GM19238 (cell line): Measurements from ENCODE around the gene PLA2G12B.
"Not testable (repeated sequence)": the region's sequence is repeated elsewhere in the genome, so short reads cannot be mapped to it uniquely, and the experiment has no call there.

Experiments
- DNase-seq: peaks from one replicate; pipeline ENCODE4 v3.0.0; 2011; ENCODE audit warnings: low spot score; ENCODE audit not compliant: insufficient read length

PLA2G12B gene

GRCh38 chr10:72954596-72955554, at the start of gene PLA2G12B:
TSS of gene PLA2G12B (minus strand) at chr10:72954806. CDS start at chr10:72954685, 121 bp downstream.
- DNase-seq, result no peak

GRCh38 chr10:73003822-73004221, 49.2 kb upstream of the PLA2G12B start:
- DNase-seq, result no peak

- no peak for DNase-seq
Observed at GRCh38 chr10:73000973-73001372, 46.4 kb upstream of the PLA2G12B start.

GRCh38 chr10:72997099-72997498, 42.5 kb upstream of the PLA2G12B start:
- no peak for DNase-seq

GRCh38 chr10:72995459-72995858, 40.9 kb upstream of the PLA2G12B start:
- not testable (repeated sequence) for DNase-seq

- DNase-seq, result not testable (repeated sequence)
Observed at GRCh38 chr10:72989771-72990170, 35.2 kb upstream of the PLA2G12B start.

GRCh38 chr10:72984618-72985017, 30.0 kb upstream of the PLA2G12B start:
- not testable (repeated sequence) for DNase-seq

GRCh38 chr10:72981882-72982529, 27.4 kb upstream of the PLA2G12B start:
- DNase-seq, result no peak

GRCh38 chr10:72981028-72981881, 26.6 kb upstream of the PLA2G12B start:
- no peak for DNase-seq

GRCh38 chr10:72980348-72980747, 25.7 kb upstream of the PLA2G12B start:
- no peak for DNase-seq

GRCh38 chr10:72979709-72980108, 25.1 kb upstream of the PLA2G12B start:
- no peak for DNase-seq

GRCh38 chr10:72976886-72977285, 22.3 kb upstream of the PLA2G12B start:
- DNase-seq, result no peak

- no peak for DNase-seq
Observed at GRCh38 chr10:72956001-72956400, 1.4 kb upstream of the PLA2G12B start.

- no peak for DNase-seq
Observed at GRCh38 chr10:72954230-72954595, 393 bp downstream of the PLA2G12B start.

GRCh38 chr10:72953687-72954086, 919 bp downstream of the PLA2G12B start:
- no peak for DNase-seq

- no peak for DNase-seq
Observed at GRCh38 chr10:72952642-72953158, 1.9 kb downstream of the PLA2G12B start.

GRCh38 chr10:72952189-72952588, 2.4 kb downstream of the PLA2G12B start:
- no peak for DNase-seq

GRCh38 chr10:72951760-72952159, 2.8 kb downstream of the PLA2G12B start:
- no peak for DNase-seq

GRCh38 chr10:72948762-72949161, 5.8 kb downstream of the PLA2G12B start:
- DNase-seq, result no peak

- DNase-seq, result no peak
Observed at GRCh38 chr10:72946963-72947362, 7.6 kb downstream of the PLA2G12B start.

GRCh38 chr10:72943498-72944234, 10.9 kb downstream of the PLA2G12B start:
- no peak for DNase-seq
